Thyroid gland (tissue), 4 donors: ENCODE data around the gene SMNDC1.

Experiments
- CTCF ChIP-seq, 6 experiments: fragments of 200-600 bp in 3 of 6; fragments of 450-650 bp in 3 of 6; sonication (generic) in 3 of 6; IDR thresholded peaks; one replicate each; pipeline ENCODE4 v1.5.1; 2016 to 2019; ENCODE audit warnings: antibody characterized with exemption in 6 of 6, mild to moderate bottlenecking in 2 of 6, inconsistent platforms in 1 of 6, moderate library complexity in 1 of 6
- POLR2A ChIP-seq, 2 donors: fragments of 450-650 bp; IDR thresholded peaks; one replicate each; pipeline ENCODE4 v1.6.1; 2017; ENCODE audit warnings: antibody characterized with exemption in 2 of 2, mild to moderate bottlenecking in 2 of 2, moderate library complexity in 1 of 2

DNA sequence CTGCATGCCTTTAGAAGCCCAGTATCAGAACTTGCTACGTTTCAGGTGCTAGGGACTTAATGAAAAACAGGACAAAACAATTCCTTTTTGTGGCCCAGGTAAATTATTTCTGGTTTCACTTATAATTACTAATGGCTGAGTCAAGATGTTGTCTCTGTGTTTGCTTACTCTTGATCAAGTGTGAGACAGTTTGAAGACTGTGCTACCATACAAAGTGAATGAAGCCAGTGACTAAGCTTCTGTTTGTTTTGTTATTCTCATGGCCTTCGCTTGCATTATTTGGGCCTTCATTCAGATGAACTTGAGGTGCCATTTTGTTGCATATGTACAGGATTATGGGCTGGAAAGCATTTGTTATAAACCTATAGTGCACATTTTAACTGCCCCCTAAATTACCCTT lies 17.9 kb downstream of the SMNDC1 start:
- no peak for TF ChIP-seq CTCF (IDR thresholded peaks at IDR 0.05)
- no peak for TF ChIP-seq POLR2A (IDR thresholded peaks at IDR 0.05)
